Activated T-cell treated with anti-CD3 and anti-CD28 coated beads for 4 hours (primary cell): ENCODE results near the gene AKAP17A.
"Not testable (repeated sequence)": the region's sequence is repeated elsewhere in the genome, so short reads cannot be mapped to it uniquely, and the experiment has no call there.

ENCODE experiments used
- DNase-seq: peaks from one replicate; pipeline ENCODE4 v3.0.0-alpha.2; 2020

Gene AKAP17A, protein sequence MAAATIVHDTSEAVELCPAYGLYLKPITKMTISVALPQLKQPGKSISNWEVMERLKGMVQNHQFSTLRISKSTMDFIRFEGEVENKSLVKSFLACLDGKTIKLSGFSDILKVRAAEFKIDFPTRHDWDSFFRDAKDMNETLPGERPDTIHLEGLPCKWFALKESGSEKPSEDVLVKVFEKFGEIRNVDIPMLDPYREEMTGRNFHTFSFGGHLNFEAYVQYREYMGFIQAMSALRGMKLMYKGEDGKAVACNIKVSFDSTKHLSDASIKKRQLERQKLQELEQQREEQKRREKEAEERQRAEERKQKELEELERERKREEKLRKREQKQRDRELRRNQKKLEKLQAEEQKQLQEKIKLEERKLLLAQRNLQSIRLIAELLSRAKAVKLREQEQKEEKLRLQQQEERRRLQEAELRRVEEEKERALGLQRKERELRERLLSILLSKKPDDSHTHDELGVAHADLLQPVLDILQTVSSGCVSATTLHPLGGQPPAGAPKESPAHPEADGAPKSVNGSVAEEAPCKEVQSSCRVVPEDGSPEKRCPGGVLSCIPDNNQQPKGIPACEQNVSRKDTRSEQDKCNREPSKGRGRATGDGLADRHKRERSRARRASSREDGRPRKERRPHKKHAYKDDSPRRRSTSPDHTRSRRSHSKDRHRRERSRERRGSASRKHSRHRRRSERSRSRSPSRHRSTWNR

GRCh38 chrX:1591102-1591862 lies at the start of gene AKAP17A:
AKAP17A (plus strand) TSS chrX:1591604; CDS start chrX:1593463, 1,859 bp downstream.
- peak; percentile 100 for DNase-seq

- no peak for DNase-seq
Observed at GRCh38 chrX:1542994-1543725, 48.2 kb upstream of the AKAP17A start.

DNA sequence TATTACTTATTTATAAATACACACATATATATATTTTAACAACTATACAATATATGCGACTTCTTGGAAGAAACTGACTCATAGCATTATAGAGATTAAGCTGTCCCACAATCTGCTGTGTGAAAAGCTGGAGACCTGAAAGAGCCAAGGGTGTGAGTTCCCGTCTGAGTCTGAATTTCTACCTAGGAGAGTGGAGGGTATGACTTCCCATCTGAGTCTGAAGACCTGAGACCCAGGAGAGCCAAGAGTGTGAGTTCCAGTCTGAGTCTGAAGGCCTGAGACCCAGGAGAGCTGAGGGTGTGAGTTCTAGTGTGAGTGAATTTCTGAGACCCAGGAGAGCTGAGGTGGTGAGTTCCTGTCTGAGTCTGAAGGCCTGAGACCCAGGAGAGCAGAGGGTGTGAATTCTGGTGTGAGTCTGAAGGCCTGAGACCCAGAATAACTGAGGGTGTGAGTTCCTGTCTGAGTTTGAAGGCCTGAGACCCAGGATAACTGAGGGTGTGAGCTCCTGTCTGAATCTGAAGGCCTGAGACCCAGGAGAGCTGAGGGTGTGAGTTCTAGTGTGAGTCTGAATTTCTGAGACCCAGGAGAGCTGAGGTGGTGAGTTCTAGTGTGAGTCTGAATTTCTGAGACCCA lies 45.5 kb upstream of the AKAP17A start:
- no peak for DNase-seq

GRCh38 chrX:1546691-1547251 lies 44.6 kb upstream of the AKAP17A start:
- no peak for DNase-seq

DNA sequence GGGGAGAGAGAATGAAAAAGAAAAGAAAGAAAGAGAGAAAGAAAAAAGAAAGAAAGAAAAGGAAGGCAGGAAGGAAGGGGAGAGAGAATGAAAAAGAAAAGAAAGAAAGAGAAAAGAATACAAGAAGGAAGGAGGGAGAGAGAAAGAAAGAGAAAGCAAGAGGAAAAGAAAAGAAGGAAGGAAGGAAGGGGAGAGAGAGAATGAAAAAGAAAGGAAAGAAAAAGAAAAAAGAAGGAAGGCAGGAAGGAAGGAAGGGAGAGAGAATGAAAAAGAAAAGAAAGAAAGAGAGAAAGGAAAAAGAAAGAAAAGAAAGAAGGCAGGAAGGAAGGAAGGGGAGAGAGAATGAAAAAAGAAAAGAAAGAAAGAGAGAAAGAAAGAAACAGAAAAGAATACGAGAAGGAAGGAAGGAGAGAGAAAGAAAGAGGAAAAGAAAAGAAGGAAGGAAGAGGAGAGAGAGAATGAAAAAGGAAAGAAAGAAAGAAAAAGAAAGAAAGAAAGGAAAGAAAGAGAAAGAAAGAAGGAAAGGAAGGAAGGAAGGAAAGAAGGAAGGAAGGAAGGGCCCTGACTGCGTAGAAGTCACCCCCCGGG lies 39.4 kb upstream of the AKAP17A start:
- no peak for DNase-seq

GRCh38 chrX:1554469-1555210 lies 36.8 kb upstream of the AKAP17A start:
- no peak for DNase-seq

- no peak for DNase-seq
Observed at GRCh38 chrX:1555370-1555769, 36.0 kb upstream of the AKAP17A start.

GRCh38 chrX:1557442-1557841 lies 34.0 kb upstream of the AKAP17A start:
- not testable (repeated sequence) for DNase-seq

- no peak for DNase-seq
Observed at GRCh38 chrX:1558761-1559468, 32.5 kb upstream of the AKAP17A start.

DNA sequence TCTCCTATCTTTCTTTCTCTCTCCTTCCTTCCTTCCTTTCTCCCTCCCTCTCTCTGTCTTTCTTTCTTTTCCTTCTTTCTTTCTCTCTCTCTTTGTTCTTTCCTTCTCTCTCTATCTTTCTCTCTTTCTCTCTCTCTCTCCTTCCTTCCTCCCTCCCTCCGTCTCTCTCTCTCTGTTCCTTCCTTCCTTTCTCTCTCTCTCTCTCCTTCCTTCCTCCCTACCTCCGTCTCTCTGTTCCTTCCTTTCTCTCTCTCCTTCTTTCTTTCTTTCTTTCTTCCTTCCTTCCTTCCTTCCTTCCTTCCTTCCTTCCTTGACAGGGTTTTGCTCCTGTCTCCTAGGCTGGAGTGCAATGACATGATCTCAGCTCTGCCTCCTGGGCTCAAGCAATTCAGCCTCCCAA lies 30.2 kb upstream of the AKAP17A start:
- DNase-seq, result no peak

DNA sequence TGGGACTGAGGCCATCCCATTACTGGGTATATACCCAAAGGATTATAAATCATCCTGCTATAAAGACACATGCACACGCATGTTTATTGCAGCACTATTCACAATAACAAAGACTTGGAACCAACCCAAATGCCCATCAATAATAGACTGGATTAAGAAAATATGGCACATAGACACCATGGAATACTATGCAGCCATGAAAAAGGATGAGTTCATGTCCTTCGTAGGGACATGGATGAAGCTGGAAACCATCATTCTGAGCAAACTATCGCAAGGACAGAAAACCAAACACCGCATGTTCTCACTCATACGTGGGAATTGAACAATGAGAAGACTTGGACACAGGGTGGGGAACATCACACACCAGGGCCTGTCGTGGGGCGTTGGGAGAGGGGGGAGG lies 27.3 kb upstream of the AKAP17A start:
- DNase-seq, result not testable (repeated sequence)

DNA sequence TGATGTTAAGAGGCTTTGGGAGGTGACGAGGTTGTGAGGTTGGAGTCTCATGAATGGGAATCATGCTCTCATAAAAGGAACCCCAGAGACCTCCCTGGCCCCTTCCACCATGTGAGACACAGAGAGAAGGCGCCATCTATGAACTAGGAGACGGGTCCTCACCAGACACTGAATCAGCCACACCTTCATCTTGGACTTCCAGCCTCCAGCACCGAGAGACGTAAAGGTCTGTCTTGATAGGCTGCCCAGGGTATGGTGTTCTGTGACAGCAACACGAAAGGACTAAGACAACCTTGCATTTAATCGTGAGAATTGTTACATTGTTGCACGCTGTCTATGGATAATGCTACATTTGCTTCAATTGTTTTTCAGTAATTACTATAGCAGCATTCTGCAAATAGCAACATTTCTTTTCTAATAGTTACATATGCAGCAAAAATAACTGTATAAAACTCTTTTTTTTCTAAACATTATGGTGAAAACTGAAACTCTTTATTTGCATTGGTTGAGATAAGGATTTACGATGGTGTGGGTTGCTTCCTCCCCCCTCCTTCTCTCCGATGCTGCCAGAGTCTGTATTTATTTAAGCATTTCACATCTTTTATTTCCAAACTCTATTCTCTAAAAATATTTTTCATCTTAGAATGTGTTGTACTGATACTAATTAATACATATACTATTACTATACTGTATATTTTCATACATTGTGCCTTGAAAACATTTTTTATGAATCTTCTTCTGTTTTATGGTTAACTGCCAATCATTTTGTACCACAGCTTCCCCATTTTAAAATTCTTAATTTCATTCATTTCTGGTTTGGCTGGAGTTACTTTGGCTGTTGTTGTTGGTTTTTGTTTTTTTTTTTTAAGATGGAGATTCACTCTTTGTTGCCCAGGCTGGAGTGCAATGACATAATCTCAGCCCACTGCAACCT lies 26.4 kb upstream of the AKAP17A start:
- no peak for DNase-seq

GRCh38 chrX:1574181-1574580 lies 17.2 kb upstream of the AKAP17A start:
- not testable (repeated sequence) for DNase-seq

GRCh38 chrX:1576201-1576992 lies 15.0 kb upstream of the AKAP17A start:
- no peak for DNase-seq

DNA sequence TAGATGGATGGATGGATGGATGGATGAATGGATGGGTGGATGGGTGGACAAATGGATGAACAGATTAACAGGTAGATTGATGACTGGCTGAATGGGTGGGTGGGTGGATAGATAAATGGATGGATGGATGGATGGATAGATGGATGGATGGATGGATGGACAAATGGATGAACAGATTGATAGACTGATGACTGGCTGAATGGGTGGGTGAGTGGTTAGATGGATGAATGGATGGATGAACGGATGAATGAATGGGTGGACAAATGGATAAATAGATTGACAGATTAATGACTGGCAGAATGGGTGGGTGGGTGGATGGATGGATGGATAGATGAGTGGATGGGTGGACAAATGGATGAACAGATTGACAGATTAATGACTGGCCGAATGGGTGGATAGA lies 13.6 kb upstream of the AKAP17A start:
- DNase-seq, result no peak

- DNase-seq, result no peak
Observed at GRCh38 chrX:1578511-1579173, 12.8 kb upstream of the AKAP17A start.

GRCh38 chrX:1581132-1581531 lies 10.3 kb upstream of the AKAP17A start:
- peak; percentile 68 for DNase-seq
